ENCODE measurements around the gene ZBTB32.

Gene ZBTB32

DNA sequence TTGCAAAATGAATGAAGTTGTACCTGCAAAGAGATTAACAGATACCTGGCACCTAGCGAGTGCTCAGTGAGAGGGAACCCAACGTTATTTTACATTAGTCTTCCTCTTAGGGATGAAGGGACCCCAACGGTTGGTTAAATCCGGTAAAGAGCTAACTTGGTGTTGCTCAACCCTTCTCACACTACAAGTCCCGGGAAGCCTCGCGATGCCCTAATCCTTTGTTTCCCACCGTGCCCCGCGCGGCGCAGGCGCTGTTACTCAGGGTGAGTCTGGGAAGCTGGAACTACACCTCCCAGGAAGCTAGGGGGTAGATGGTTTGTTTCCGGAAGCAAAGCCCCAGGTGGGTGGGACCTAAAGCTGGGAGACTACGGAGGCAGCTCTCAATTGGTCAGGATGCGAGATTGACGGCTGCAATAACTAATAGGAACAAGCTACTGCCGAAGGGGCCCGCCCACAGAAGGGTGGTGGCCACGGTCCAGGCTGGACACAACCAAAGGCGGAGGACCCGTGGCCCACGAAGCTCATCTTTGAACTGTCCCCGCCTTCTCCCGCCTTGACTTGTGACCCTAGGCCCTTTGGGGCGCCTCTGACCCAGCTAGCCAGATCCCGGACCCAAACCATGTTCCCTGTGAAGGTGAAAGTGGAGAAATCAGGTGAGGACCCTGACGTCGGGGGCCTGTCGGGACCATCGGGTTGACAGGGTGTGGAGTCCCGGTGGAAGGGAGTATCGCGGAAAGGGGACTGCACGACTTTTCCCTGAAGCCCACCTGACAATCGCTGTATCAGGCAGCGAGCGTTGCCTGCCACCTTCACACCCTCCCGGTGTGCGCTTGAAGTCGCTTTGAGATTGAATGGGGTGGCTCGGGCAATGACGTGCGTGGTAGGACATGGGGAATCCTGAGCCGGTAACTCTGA lies 44.0 kb downstream of the ZBTB32 start, which contains the start of gene LIN37:
TSS of gene LIN37 (plus strand) at position 471 of the 915 bp plus-strand sequence. CDS start at position 620, 149 bp downstream.
- Histone ChIP-seq H3K4me3 (ENCODE audit: low read length) (peak within 1 kb of the TSS; percentile 90), H3K9me3 (ENCODE audit: low read length) (no peaks in the 10 kb centered on the region), H3K4me1 (ENCODE audit: insufficient read depth, low read length) (peaks cover 25% of the 10 kb centered on the region), H3K36me3 (ENCODE audit: insufficient read depth, low read length) (peaks cover 15% of the 10 kb centered on the region), H2AFZ (ENCODE audit: low read depth, low read length) (peak within 1 kb of the TSS; percentile 27), H3K27me3 (ENCODE audit: insufficient read depth, low read length) (no peaks in the 10 kb centered on the region)

DNA sequence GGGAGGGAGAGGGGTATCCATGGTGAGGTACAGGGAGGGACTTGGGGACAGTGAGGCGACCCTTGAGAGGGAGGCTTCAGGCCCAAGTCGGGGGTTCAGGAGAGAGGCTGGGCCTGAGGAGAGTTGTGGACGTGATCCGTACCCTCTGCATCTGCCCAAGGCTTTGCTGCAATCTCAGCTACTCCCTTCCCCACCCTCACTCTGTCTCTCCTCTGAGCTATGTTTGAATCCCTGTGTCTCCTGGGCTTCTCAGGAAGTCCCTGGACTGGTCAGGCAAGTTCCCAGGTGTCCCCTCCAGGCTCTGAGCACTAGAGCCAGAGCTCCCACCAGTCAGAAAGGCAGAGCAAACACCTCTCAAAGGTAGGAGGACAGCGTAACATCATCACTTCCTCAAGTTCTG lies 45.8 kb downstream of the ZBTB32 start:
- H3K4me3 ChIP-seq (ENCODE audit: low read length), result no peak overlapping the region
- H3K9me3 ChIP-seq (ENCODE audit: low read length), result no peaks in the 10 kb centered on the region
- no peak overlapping the region for H2AFZ ChIP-seq (ENCODE audit: low read depth, low read length)
- H3K27me3 ChIP-seq (ENCODE audit: insufficient read depth, low read length), result no peaks in the 10 kb centered on the region
- H3K4me1 ChIP-seq (ENCODE audit: insufficient read depth, low read length), result peaks cover 17% of the 10 kb centered on the region
- peaks cover 29% of the 10 kb centered on the region for H3K36me3 ChIP-seq (ENCODE audit: insufficient read depth, low read length)

DNA sequence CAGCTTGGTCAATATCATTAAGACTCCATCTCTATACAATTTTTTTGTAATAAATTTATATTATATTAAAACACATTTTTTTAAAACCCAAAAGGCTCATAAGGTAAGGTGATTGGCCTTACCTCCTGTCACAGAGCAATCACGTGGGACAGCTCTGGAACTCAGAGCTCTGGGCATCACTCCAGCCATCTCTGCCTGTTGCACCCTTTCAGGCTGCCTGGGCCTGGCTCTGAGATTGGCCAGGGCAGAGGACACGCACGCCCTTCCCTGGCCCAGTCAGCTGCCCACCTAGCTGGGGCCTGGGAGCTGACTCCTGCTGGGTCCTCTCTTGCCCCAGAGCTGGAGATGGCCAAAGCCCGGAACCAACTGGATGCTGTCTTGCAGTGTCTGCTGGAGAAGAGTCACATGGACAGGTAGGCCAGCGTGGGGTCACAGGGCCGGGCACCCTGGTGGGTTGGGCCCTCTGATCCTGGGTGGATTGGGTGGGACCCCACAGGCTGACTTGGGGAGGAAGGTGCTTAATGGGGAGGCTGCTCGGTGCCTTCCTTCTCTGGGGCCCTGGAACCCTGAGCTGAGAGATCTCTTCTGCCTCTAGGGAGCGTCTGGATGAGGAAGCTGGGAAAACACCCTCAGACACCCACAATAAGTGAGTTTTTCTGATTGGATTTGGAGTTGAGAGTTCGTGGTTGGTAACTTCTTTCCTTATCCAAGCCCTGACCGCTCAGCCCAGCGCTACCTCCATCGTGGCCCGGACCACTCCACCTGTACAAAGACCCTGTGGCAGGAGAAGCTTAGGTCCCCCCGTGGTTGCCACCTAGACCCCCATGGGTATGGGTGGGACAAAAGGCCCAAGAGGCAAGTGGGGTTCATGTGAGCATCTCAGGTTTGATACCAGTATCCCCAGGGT lies 47.7 kb downstream of the ZBTB32 start:
- Histone ChIP-seq H3K36me3 (ENCODE audit: insufficient read depth, low read length) (peaks cover 29% of the 10 kb centered on the region), H2AFZ (ENCODE audit: low read depth, low read length) (no peak overlapping the region), H3K4me3 (ENCODE audit: low read length) (no peak overlapping the region), H3K4me1 (ENCODE audit: insufficient read depth, low read length) (peaks cover 8% of the 10 kb centered on the region), H3K9me3 (ENCODE audit: low read length) (no peaks in the 10 kb centered on the region), H3K27me3 (ENCODE audit: insufficient read depth, low read length) (no peaks in the 10 kb centered on the region)

DNA sequence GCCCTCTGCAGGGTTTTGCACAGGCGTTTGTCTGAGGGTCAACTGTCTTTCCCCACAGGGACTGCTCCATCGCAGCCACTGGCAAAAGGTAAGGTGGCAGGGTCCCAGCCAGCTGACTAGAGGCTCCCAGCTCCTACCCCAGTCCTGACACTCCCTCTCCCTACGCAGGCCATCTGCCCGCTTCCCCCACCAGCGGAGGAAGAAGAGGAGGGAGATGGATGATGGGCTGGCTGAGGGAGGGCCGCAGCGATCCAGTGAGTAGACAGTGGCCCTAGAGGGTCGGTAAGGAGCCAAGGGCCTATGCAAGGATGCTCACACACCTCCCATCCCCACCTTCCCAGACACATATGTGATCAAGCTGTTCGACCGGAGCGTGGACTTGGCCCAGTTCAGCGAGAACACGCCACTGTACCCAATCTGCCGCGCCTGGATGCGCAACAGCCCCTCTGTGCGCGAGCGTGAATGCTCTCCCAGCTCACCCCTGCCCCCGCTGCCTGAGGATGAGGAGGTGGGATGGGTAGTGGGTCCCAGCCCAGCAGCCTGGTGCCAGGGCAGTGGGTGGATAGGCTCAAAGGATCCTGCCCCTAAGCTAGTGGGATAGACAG lies 48.5 kb downstream of the ZBTB32 start:
- Histone ChIP-seq H2AFZ (ENCODE audit: low read depth, low read length) (no peak overlapping the region), H3K36me3 (ENCODE audit: insufficient read depth, low read length) (peaks cover 29% of the 10 kb centered on the region), H3K9me3 (ENCODE audit: low read length) (no peaks in the 10 kb centered on the region), H3K4me3 (ENCODE audit: low read length) (no peak overlapping the region), H3K4me1 (ENCODE audit: insufficient read depth, low read length) (peaks cover 8% of the 10 kb centered on the region), H3K27me3 (ENCODE audit: insufficient read depth, low read length) (no peaks in the 10 kb centered on the region)

DNA sequence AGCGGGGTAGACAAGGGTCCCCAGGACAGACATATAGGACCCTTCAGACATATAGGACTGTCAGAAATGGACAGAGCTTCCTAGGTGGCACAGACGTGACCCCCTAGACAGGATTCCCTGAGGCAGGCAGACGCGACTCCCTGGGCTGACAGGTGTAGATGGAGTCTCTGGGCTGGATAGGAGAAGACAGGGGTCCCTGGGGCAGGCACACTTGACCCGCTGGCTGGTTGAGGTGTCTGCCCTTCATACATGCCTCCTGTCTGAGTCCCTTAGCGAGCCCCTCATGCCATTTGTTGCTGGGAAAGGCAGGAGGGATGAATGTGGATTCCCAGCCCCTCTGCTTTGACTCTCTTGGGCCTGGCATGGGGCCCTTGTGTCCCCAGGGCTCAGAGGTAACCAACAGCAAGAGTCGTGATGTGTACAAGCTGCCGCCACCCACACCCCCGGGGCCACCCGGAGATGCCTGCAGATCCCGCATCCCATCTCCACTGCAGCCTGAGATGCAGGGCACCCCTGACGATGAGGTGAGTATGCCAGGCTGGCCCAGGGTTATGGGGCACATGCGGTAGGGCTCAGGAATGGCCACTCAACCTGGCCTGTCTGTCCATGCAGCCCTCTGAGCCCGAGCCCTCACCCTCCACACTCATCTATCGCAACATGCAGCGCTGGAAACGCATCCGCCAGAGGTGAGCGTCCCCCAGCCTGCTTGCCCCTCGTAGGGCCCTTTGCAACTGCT lies 49.4 kb downstream of the ZBTB32 start:
- Histone ChIP-seq H3K4me3 (ENCODE audit: low read length) (no peak overlapping the region), H3K9me3 (ENCODE audit: low read length) (no peaks in the 10 kb centered on the region), H2AFZ (ENCODE audit: low read depth, low read length) (no peak overlapping the region), H3K4me1 (ENCODE audit: insufficient read depth, low read length) (peaks cover 9% of the 10 kb centered on the region), H3K27me3 (ENCODE audit: insufficient read depth, low read length) (no peaks in the 10 kb centered on the region), H3K36me3 (ENCODE audit: insufficient read depth, low read length) (peaks cover 29% of the 10 kb centered on the region)

GRCh38 chr19:35754370-35755130 lies 50.2 kb downstream of the ZBTB32 start:
- H2AFZ ChIP-seq (ENCODE audit: low read depth, low read length), result no peak overlapping the region
- H3K27me3 ChIP-seq (ENCODE audit: insufficient read depth, low read length), result no peaks in the 10 kb centered on the region
- H3K4me3 ChIP-seq (ENCODE audit: low read length), result no peak overlapping the region
- peaks cover 29% of the 10 kb centered on the region for H3K36me3 ChIP-seq (ENCODE audit: insufficient read depth, low read length)
- peaks cover 11% of the 10 kb centered on the region for H3K4me1 ChIP-seq (ENCODE audit: insufficient read depth, low read length)
- no peaks in the 10 kb centered on the region for H3K9me3 ChIP-seq (ENCODE audit: low read length)

DNA sequence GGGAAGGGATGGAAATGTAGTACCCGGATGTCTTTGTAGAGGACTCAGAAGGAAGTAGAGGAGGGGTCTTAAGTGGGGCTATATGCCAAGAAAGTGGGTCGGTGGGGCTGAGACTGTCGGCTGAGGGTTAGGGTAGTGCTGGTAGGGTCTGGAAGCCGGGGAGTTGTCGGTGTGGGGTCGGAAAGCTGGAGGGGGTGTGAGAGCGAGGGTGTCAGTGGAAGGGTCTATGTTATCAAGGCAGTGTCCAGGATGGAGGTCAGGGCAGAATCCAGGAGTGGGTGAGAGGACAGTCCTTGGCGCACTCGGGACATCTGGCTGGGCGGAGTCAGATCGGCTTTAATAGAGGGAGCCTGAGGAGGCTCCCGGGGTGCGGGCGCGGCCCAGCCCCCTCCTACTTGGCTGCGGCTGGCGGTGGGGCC lies 50.8 kb downstream of the ZBTB32 start:
- Histone ChIP-seq H3K4me1 (ENCODE audit: insufficient read depth, low read length) (peaks cover 11% of the 10 kb centered on the region), H3K9me3 (ENCODE audit: low read length) (no peaks in the 10 kb centered on the region), H3K4me3 (ENCODE audit: low read length) (no peak overlapping the region), H2AFZ (ENCODE audit: low read depth, low read length) (no peak overlapping the region), H3K27me3 (ENCODE audit: insufficient read depth, low read length) (no peaks in the 10 kb centered on the region), H3K36me3 (ENCODE audit: insufficient read depth, low read length) (peaks cover 32% of the 10 kb centered on the region)

- Histone ChIP-seq H3K9me3 (ENCODE audit: low read length) (no peaks in the 10 kb centered on the region), H3K36me3 (ENCODE audit: insufficient read depth, low read length) (peaks cover 34% of the 10 kb centered on the region), H2AFZ (ENCODE audit: low read depth, low read length) (no peak overlapping the region), H3K4me3 (ENCODE audit: low read length) (no peak overlapping the region), H3K27me3 (ENCODE audit: insufficient read depth, low read length) (no peaks in the 10 kb centered on the region), H3K4me1 (ENCODE audit: insufficient read depth, low read length) (peaks cover 11% of the 10 kb centered on the region)
Measured at GRCh38 chr19:35755550-35756376, 51.4 kb downstream of the ZBTB32 start.

DNA sequence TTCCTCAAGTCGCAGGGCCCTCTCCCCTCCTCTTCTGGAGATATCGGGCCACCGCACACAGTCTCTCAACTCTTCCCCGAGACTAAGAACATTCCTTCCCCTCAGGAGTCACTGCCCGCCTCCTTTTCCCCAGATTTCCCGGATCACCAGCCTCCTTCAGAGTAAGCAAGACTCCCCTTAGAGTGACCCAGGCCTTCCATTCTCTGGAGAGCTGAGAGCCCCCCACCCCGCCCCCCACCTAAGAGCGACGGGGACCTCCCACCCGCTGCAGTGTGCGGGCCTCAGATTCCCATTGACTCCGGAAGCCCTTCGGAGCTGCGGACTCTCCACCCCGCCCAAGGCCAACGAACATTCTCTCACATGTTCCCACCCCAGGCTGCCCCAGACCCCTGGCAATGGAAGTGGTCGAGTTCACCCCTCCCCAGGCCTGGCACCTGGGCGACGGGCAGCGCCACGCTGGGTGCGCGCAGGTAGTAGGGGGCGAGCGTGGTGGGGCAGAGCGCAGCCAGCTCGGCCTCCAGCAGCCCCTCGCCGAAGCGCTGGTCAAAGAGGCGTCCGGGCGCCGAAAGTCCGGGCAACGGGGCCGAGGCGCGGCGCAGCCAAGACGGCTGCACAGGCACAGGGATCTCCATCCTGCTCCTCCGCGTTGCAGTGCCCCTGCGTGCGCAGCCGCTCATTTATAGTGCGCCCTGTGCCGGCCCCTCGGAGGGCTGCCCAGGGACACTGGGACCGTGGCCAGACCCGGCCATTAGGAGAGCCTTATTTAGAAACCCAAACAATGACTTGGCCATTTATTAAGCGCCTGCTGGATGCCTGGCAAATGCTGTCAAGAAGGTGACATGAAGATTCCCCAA lies 52.2 kb downstream of the ZBTB32 start, which contains the start of gene HSPB6:
TSS of gene HSPB6 (minus strand) at position 653 of the 854 bp plus-strand sequence. CDS start at position 632, 21 bp downstream.
- no peaks in the 10 kb centered on the region for H3K9me3 ChIP-seq (ENCODE audit: low read length)
- peak within 1 kb of the TSS; percentile 95 for H3K4me3 ChIP-seq (ENCODE audit: low read length)
- H3K27me3 ChIP-seq (ENCODE audit: insufficient read depth, low read length), result no peaks in the 10 kb centered on the region
- H3K4me1 ChIP-seq (ENCODE audit: insufficient read depth, low read length), result peaks cover 11% of the 10 kb centered on the region
- H3K36me3 ChIP-seq (ENCODE audit: insufficient read depth, low read length), result peaks cover 38% of the 10 kb centered on the region
- no peak within 1 kb of the TSS for H2AFZ ChIP-seq (ENCODE audit: low read depth, low read length)

DNA sequence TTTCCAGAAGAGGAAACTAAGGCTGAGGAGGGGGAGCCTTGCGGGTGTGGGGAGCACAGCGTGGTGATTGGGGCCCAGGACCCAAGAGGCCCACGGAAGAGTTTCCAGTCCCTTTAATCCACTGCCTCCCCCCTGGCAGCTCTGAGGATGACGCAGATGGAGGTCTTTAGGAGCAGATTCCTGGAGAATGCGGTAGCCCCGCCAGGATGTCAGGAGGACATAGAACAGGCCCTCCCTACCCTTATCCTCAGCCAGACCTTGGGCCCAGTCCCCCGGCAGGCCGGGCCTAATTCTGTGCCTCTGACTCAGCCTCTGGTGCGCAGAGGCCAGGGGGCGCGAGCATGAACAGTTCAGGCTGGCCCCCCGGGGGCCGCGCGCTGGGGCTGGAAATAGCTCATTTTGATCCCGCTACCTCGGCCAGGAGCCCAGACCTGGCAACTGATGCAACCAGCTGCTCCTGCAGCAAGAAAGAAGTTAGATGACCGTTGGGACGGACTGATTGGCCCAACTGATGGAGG lies 52.9 kb downstream of the ZBTB32 start:
- peak overlapping the region; percentile 95 for H3K4me3 ChIP-seq (ENCODE audit: low read length)
- peaks cover 40% of the 10 kb centered on the region for H3K36me3 ChIP-seq (ENCODE audit: insufficient read depth, low read length)
- no peaks in the 10 kb centered on the region for H3K27me3 ChIP-seq (ENCODE audit: insufficient read depth, low read length)
- no peak overlapping the region for H2AFZ ChIP-seq (ENCODE audit: low read depth, low read length)
- peaks cover 11% of the 10 kb centered on the region for H3K4me1 ChIP-seq (ENCODE audit: insufficient read depth, low read length)
- no peaks in the 10 kb centered on the region for H3K9me3 ChIP-seq (ENCODE audit: low read length)
